ENCODE data around the gene PLK5.

Gene PLK5

DNA sequence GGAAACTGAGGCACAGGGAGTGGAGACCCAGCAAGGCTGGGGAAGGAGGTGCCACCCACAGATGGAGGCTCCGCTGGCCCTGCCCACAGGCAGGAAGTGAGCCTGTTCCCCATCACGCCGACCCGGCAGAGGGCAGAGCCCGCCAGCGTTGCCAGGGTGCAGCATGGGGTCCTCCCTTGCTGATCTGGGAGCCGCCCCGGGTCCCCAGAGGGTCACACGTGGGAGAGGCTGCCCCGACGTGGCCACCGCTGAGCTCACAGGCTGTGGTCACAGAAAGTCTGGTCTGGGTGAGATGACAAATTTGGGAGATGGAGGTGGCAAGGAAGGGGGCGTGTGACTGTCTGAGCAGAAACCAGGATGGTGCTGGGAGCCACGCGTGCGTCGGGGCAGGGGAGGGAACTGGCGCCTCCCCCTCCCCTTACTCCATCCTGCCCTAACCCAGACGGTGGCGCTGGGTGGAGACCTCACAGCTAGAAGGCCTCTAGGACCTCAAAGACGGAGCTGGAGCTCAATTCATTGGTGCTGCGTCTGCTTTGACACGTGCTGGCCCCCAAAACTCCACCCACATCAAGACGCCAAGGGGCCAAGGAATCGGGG is 36.5 kb downstream of the PLK5 start:
- no peak for DNase-seq

DNA sequence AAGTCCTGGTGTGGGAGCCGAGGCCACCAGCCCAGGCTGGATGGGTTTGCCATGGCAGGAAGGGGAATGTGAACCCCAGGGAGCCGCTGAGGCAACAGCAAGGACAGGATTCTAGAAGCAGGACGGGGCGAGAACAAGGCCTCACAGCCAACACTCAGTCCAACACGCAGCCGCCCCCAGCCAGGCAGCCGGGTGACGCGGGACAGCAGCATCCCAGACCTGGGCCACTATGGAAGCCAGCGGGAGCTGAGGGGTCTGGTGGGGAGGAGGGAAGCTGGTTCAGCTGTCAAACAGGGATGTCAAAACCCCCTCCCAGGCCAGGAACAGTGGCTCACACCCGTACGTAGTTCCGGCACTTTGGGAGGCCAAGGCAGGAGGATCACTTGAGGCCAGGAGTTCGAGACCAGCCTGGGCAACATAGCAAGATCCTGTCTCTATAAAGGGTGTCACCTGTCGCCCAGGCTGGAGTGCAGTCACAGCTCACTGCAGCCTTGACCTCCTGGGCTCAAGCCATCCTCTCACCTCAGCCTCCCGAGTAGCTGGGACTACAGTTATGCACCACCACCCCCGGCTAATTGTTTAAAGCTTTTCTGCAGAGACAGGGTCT is 37.5 kb downstream of the PLK5 start:
- DNase-seq: no peak

- DNase-seq: no peak
Measured at GRCh38 chr19:1563251-1563650, 39.4 kb downstream of the PLK5 start.

DNA sequence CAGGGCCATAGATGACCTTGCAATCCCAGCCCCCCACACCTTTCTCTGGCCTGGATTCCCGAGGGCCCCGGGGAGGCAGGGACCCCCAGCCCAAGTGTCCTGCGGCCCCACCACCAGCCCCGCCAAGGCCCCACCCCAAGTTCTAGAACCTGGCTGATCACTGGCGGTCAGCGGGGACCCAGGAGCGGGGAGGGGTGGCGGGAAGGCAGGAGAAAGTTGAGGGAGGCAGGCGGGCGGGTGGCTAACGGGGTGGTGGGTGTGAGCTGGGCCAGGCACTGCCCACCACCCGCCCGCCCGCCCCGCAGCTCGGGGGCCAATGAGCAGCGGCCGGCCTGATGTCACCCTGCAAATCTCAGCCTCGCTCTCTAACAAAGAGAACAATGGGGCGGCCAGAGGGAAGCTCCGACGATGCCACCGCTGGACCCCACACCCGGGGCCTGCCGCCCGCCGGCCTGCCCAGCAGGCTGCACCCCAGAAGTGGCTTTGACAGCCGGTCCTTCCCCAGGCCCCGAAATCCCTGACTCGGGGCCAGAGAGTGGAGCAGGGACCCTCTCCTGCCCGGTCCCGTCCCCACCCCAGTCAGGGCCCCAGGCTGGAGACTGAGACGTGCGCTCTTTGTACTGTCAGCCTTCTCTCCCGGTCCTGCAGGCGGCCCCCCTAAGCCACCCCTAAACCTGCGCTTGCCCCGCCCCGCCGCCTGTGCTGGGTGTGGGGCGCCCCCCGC is 42.7 kb downstream of the PLK5 start:
- DNase-seq: peak; percentile 35

DNA sequence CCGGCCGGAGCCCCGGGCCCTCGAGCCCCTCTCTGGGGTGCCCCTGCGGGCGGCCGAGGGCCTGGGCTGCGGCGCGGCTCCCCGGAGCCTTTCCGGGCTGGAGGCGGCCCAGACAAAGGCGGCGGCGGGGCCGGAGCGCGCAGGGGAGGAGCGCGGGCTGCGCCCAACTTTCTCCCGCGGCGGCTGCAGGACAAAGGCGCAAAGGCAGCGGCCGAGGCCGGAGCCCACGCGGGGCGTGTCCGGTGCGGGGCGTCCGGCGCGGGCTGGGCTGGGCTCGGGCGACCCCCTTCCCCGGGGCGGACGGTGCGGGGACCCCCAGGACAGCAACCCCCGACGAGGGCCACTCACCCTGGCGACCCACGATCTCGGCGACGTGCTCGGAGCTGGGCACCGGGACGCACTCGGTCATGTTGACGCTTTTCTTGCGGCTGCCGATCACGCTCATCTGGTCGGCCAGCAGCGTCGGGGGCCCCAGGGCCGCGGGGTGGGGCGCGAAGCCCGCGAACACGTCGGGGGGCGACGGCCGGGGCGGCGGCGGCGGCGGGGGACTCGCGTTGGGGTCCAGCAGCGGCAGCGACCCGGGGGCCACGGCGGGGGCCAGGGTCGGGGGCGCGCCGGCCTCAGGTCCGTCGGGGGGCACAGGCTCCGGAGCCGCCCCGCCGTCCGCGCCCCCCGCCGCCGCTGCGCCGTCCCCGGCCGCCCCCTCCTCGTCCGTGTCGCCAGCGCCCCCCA is 43.4 kb downstream of the PLK5 start:
- DNase-seq: no peak

- DNase-seq: no peak
Measured at GRCh38 chr19:1567848-1568227, 44.0 kb downstream of the PLK5 start.

DNA sequence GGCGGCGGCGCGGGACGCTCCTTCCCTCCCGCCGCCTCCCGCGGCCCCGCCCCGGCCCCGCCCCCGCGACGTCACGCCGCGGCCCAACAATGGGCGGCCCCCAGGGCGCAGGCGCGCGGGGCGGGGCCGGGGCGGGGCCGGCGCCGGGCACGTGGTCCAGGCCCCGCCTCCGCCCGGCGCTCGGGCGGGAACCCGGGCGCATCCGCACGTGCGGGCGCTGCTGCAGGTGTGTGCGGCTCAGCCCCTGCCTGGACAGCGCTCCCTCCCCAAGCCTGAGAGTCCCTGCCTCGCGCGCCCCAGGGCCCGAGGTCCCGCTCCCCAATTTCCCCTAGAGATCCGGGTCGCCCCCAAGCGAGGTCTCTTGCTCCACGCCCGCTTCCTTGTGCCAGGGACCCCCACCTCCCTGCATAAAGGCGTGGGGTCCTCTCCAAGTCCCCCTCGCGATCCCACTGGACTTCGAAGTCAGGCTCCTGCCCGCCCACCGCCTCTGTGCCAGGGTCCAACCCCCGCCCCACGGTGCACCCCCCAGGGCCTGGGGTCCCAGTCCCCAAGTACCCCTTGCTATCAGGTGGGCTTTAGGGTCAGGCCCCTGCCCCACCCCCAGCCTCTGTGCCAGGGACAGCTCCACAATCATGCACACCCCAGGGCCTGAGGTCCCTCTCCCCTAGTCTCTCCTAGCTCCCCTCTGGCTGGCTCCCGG is 44.6 kb downstream of the PLK5 start, which contains the start of gene MEX3D:
Gene MEX3D, minus strand, starts transcription at position 6 of the 700 bp plus-strand sequence. CDS start 267 bp downstream, outside the sequence.
- DNase-seq: peak; percentile 24

- DNase-seq: no peak
Measured at GRCh38 chr19:1569997-1570396, 46.1 kb downstream of the PLK5 start.

GRCh38 chr19:1570836-1571235 is 47.0 kb downstream of the PLK5 start:
- no peak for DNase-seq

- no peak for DNase-seq
Measured at GRCh38 chr19:1571358-1571757, 47.5 kb downstream of the PLK5 start.

DNA sequence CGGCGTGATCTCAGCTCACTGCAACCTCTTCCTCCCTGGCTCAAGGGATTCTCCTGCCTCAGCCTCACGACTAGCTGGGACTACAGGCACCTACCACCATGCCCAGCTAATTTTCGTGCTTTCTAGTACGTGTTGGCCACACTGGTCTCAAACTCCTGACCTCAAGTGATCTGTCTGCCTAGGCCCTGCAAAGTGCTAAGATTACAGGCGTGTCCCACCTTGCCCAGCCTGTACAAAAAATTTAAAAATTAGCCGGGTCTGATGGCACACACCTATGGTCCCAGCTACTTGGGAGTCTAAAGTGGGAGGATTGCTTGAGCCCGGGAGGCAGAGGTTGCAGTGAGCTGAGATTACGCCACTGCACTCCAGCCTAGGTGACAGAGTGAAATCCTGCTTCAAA is 48.9 kb downstream of the PLK5 start:
- DNase-seq: no peak

- DNase-seq: no peak
Measured at GRCh38 chr19:1574354-1575136, 50.7 kb downstream of the PLK5 start.

GRCh38 chr19:1575323-1576241 is 51.7 kb downstream of the PLK5 start:
- DNase-seq: no peak

DNA sequence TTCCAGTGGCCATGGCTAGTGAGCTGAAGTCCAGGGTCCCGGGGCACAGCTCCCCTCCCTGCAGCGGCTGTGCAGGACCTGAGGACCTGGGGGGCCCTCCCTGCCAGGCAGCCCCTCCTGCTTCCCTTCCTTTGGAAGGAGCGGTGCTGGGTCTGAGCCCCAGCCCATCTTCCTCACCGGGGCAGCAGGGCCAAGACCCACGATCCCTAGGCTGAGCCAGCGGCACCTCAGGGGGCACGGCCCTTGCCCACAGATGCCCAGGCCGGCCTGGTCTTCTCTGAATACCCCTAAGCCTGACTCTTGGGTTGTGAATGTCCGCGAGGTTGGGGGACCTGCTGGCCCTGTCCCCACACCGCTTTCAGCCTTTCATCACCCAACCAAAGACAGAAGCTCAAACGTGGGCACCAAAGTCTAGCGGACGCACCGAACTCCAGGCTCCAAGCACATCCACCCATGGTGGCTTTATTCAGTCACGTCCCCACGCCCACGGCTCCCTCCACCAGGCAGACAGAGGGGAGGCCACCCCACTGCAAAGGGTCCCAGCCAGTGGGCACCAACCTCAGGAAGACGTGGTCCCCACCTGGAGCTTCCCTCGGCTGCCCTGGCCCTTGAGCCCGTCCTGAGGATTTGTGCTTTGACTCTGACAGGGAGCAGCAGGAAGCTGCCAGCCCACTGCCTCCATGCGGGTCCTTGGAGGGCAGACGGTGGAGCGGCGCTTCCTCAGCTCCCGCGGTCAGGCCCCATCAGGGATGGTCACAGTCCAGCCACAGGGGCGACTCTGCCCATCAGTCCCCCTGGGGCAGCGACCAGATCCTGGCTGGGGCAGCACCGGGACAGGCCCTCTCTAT is 52.6 kb downstream of the PLK5 start:
- no peak for DNase-seq

- DNase-seq: peak; percentile 11
Measured at GRCh38 chr19:1577090-1577928, 53.4 kb downstream of the PLK5 start.

GRCh38 chr19:1577929-1578618 is 54.2 kb downstream of the PLK5 start:
- DNase-seq: no peak

DNA sequence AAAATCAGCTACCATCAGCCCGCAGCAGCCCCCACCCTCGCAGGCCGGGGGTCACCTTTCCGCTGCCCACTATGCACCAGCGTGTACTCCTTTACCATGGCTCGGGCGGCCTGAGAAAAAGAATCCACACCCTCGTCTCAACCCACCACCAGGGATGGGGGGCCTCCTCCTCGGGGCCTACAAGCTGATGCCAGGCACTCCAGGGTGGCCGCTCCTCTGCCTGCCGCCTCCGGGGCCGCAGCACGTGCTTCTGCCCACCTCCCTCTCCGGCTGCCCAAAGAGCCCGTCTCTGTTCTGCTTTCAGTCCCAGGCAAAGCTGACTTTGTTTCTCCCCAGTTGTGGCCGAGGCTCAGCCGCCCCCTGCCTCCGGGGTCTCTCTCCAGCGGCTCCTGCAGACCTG is 55.3 kb downstream of the PLK5 start:
- no peak for DNase-seq

DNA sequence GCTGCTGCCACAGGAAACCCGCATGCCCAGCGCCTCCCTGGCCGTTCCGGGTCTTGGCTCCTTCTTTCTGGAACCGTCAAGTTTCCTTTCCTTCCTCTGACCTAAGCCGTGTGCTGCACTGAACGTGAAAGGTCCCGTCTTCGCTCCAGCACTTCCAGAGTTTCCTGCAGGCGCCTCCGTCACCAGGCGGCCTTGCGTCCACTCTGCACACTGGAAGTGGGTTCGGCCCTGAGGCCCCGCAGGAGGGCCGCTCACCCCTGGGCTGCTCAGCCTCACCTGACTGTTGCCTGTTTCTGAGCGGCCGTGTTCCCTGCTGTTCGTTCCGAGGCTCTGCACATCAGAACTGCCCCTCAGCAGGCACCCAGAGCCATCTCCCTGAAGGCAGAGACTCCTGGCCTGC is 56.5 kb downstream of the PLK5 start:
- DNase-seq: no peak

Measured in NCI-H1417 treated with DMSO at 0.1 percent for 48 hours (cell line).